Measurements from ENCODE around the gene MB. TPM values are rescaled to one million over a fixed set of nuclear protein-coding genes. Genes with fewer than 3 reads are reported as not detected.
"Not testable (repeated sequence)": the region's sequence is repeated elsewhere in the genome, so short reads cannot be mapped to it uniquely, and the experiment has no call there.

Gene MB
- total RNA-seq, 4 donors from 2014 or later: 7,153 to 19,373 (median 11,028) TPM

DNA sequence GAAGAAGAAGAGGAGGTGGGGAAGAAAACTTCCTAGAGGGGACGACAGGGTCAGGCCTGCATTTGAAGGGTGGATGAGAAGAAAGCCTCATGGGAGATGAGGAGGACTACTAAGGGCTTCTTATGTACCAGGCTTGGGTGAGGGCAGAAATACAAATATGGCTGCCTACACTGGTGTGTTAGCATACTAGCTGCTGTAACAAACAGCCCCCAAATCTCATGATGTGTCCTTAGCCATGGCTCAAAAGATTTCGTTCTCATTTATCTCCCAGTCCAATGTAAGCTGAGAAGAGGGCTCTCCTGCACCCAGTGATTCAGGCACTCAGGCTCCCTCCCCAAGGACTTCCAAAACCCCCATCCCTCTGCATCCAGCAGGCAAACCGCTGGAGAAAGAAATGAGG, 11.6 kb upstream of the MB start:
- H3K9me3 ChIP-seq: no peaks in the 10 kb centered on the region
- intact Hi-C loops (cut with DNase I; ENCODE audit: low total_unique reads) (loop anchor here (5.0 kb wide), 4 partner anchors 54 to 439 kb away; no protein-coding TSS in a partner anchor), in situ Hi-C loops (cut with MboI; ENCODE audit: low sequenced_read_pairs in 4 of 4) (loop anchor here in 2 of 4 donors (5.0 to 25.0 kb wide), 2 partner anchors 284 to 289 kb away; no protein-coding TSS in a partner anchor)
- no peak for TF ChIP-seq POLR2A (IDR thresholded peaks at IDR 0.05)
- no peak for TF ChIP-seq CTCF (IDR thresholded peaks at IDR 0.05 in 4 of 5, conservative IDR thresholded peaks at IDR 0.05 in 1 of 5)
- no peaks in the 10 kb centered on the region for H3K36me3 ChIP-seq
- peaks cover 5 to 13% of the 10 kb centered on the region in 2 donors for H3K4me1 ChIP-seq
- no peak overlapping the region for H3K4me3 ChIP-seq
- peak overlapping the region in 1 of 4 donors; percentile 44 for H3K27ac ChIP-seq
- H3K27me3 ChIP-seq: no peaks in the 10 kb centered on the region
- no peak for ATAC-seq
- DNase-seq: no peak

- no peaks in the 10 kb centered on the region for H3K36me3 ChIP-seq
- no peaks in the 10 kb centered on the region for H3K27me3 ChIP-seq
- no peaks in the 10 kb centered on the region for H3K9me3 ChIP-seq
- ATAC-seq: peak; percentile 22 to 35
- peak overlapping the region; percentile 62 to 76 (median 68) for H3K27ac ChIP-seq
- TF ChIP-seq CTCF (IDR thresholded peaks at IDR 0.05 in 4 of 5, conservative IDR thresholded peaks at IDR 0.05 in 1 of 5) (peak; percentile 23 to 74 (median 46)), POLR2A (IDR thresholded peaks at IDR 0.05) (no peak)
- peak in 1 of 2 donors; percentile 81 for DNase-seq
- in situ Hi-C loops (cut with MboI; ENCODE audit: low sequenced_read_pairs in 4 of 4): loop anchor here in 2 of 4 donors (5.0 to 25.0 kb wide), 2 partner anchors 285 to 290 kb away; no protein-coding TSS in a partner anchor
- intact Hi-C loops (cut with DNase I; ENCODE audit: low total_unique reads): loop anchor here (1.0 to 5.0 kb wide), 7 partner anchors 55 to 497 kb away; no protein-coding TSS in a partner anchor
- peaks cover 12 to 24% of the 10 kb centered on the region in 2 donors for H3K4me1 ChIP-seq
- H3K4me3 ChIP-seq: peak overlapping the region; percentile 45 to 62 (median 59)
These were observed 10.3 kb upstream of the MB start for GRCh38 chr22:35627267-35628041.

- TF ChIP-seq POLR2A (IDR thresholded peaks at IDR 0.05): no peak
- no peak for TF ChIP-seq CTCF (IDR thresholded peaks at IDR 0.05 in 4 of 5, conservative IDR thresholded peaks at IDR 0.05 in 1 of 5)
- H3K27ac ChIP-seq: no peak overlapping the region
- no peaks in the 10 kb centered on the region for H3K27me3 ChIP-seq
- H3K4me3 ChIP-seq: no peak overlapping the region
- peaks cover 28 to 40% of the 10 kb centered on the region in 2 donors for H3K4me1 ChIP-seq
- in situ Hi-C loops (cut with MboI; ENCODE audit: low sequenced_read_pairs in 4 of 4): loop anchor here in 2 of 4 donors (5.0 to 25.0 kb wide), 2 partner anchors 286 to 291 kb away; no protein-coding TSS in a partner anchor
- intact Hi-C loops (cut with DNase I; ENCODE audit: low total_unique reads): loop anchor here (2.0 to 5.0 kb wide), 6 partner anchors 56 to 499 kb away; no protein-coding TSS in a partner anchor
- ATAC-seq (no peak), DNase-seq (no peak)
- no peaks in the 10 kb centered on the region for H3K9me3 ChIP-seq
- H3K36me3 ChIP-seq: no peaks in the 10 kb centered on the region
These were observed 8.8 kb upstream of the MB start for GRCh38 chr22:35625763-35626432.

GRCh38 chr22:35624547-35624946, 7.4 kb upstream of the MB start:
- DNase-seq: no peak
- Histone ChIP-seq H3K36me3 (no peaks in the 10 kb centered on the region), H3K27me3 (no peaks in the 10 kb centered on the region), H3K27ac (no peak overlapping the region), H3K4me1 (peaks cover 42 to 53% of the 10 kb centered on the region in 2 donors), H3K4me3 (no peak overlapping the region), H3K9me3 (no peaks in the 10 kb centered on the region)
- TF ChIP-seq CTCF (IDR thresholded peaks at IDR 0.05 in 4 of 5, conservative IDR thresholded peaks at IDR 0.05 in 1 of 5) (no peak), POLR2A (IDR thresholded peaks at IDR 0.05) (no peak)
- in situ Hi-C loops (cut with MboI; ENCODE audit: low sequenced_read_pairs in 4 of 4): loop anchor here in 1 of 4 donors (5.0 kb wide), 2 partner anchors 37 to 192 kb away; no protein-coding TSS in a partner anchor
- ATAC-seq: no peak
- intact Hi-C loops (cut with DNase I; ENCODE audit: low total_unique reads): no loop called here

DNA sequence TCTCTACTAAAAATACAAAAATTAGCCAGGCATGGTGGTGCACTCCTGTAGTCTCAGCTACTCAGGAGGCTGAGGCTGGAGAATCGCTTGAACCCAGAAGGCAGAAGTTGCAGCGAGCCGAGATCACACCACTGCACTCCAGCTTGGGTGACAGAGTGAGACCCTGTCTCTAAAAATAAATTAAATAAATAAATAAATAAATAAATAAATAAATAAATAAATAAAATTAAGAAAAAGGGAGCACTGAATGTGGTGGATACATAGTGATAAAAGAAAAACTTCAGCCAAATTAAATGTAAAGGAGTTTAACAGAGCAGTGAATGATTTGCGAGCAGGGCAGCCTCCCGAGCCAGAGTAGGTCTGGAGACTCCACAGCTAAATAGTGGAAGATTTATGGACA, 6.8 kb upstream of the MB start:
- not testable (repeated sequence) for DNase-seq, H3K36me3 ChIP-seq, H3K27me3 ChIP-seq, ATAC-seq, H3K4me3 ChIP-seq, H3K9me3 ChIP-seq
- in situ Hi-C loops (cut with MboI; ENCODE audit: low sequenced_read_pairs in 4 of 4) (loop anchor here in 1 of 4 donors (5.0 kb wide), 2 partner anchors 37 to 192 kb away; no protein-coding TSS in a partner anchor), intact Hi-C loops (cut with DNase I; ENCODE audit: low total_unique reads) (loop anchor here (1.0 to 2.0 kb wide), 2 partner anchors 84 to 273 kb away; partner anchors contain the start of gene RASD2)
- Histone ChIP-seq H3K4me1 (peaks cover 48 to 60% of the 10 kb centered on the region in 2 donors), H3K27ac (peak overlapping the region in 2 of 4 donors; percentile 97)
